ENCODE measurements around the gene AREL1. TPM values are rescaled to one million over a fixed set of nuclear protein-coding genes. Genes with fewer than 3 reads are reported as not detected.

The AREL1 gene
- total RNA-seq, 1 experiment from 2014 or later: 34.2 TPM

DNA sequence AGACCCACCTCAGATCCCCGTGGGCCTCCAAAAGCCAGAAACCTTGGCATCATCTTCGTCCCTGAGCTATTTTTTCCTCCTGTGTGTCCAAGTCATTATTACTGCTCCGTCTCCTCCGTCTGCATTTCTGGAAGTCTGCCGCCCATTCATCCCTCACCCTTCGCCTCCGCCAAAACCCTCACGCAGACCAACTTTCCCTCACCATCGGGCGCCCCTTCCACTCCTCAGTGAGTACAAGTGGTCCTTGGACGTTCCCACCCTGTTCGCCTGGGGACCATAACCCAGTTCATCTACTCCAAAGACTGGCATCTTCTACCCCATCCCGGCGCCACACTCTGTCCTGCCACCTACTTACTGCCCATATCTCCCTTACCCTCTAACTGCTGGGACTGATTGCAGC is 97.1 kb downstream of the AREL1 start:
- Mint-ChIP-seq H3K4me3 (no peak overlapping the region), H3K27me3 (ENCODE audit: low read depth) (peaks cover 54% of the 10 kb centered on the region), H3K36me3 (ENCODE audit: insufficient read depth in 1 of 3, low read depth in 3 of 3) (peaks cover 0 to 3% (median 0%) of the 10 kb centered on the region in 3 experiments; a peak in 2 of 7 replicates), H3K9me3 (peaks cover 3% of the 10 kb centered on the region in 2 experiments; a peak in 4 of 5 replicates), H3K27ac (no peak overlapping the region), H3K4me1 (peaks cover 29 to 42% of the 10 kb centered on the region in 2 experiments)
- H4K8ac ChIP-seq (replicated peaks; ENCODE audit: insufficient read length, low read depth, low read length): no peak overlapping the region
- no peak overlapping the region for H3K56ac ChIP-seq (ENCODE audit: insufficient read length, low read depth, low read length)
- H2BK15ac ChIP-seq (ENCODE audit: low read depth, low read length): no peak overlapping the region
- no peak overlapping the region for H4K5ac ChIP-seq (ENCODE audit: insufficient read length, low read depth, low read length)
- H3K23ac ChIP-seq (ENCODE audit: insufficient read length, low read depth, low read length): no peak overlapping the region
- peaks cover 11% of the 10 kb centered on the region for H3K27me3 ChIP-seq (ENCODE audit: insufficient read depth, low read length)
- no peak overlapping the region for H3T11ph ChIP-seq (ENCODE audit: low read length)
- no peaks in the 10 kb centered on the region for H3K79me1 ChIP-seq (ENCODE audit: insufficient read depth, low read depth, low read length, poor library complexity, severe bottlenecking)
- peaks cover 5% of the 10 kb centered on the region; the same call in 1 of the 2 replicates for H3K4me1 ChIP-seq (ENCODE audit: insufficient read depth, low read length)
- H2AFZ ChIP-seq (ENCODE audit: low read length): no peak overlapping the region
- no peak overlapping the region for H3K9ac ChIP-seq (ENCODE audit: extremely low read depth, insufficient read length, low read length)
- no peak overlapping the region for H3K27ac ChIP-seq (ENCODE audit: insufficient read length, low read depth, low read length)
- no peak overlapping the region for H3K4me2 ChIP-seq (ENCODE audit: insufficient read depth, insufficient read length, low read length)
- no peak for DNase-seq
- no peak overlapping the region for H3K4ac ChIP-seq (ENCODE audit: low read depth, low read length)
- WGBS (ENCODE audit: extremely low coverage, insufficient read length, low lambda C conversion rate): no CpG with 5 or more reads among the region's 14 CpGs
- no peaks in the 10 kb centered on the region for H3K79me2 ChIP-seq (ENCODE audit: insufficient read depth, low read length)
- no peak for TF ChIP-seq CTCF (conservative IDR thresholded peaks at IDR 0.05)
- no peak overlapping the region for H2AK5ac ChIP-seq (ENCODE audit: insufficient read length, low read length)
- H2BK120ac ChIP-seq (ENCODE audit: low read depth, low read length, poor library complexity, severe bottlenecking): no peak overlapping the region
- no peaks in the 10 kb centered on the region for H4K20me1 ChIP-seq (ENCODE audit: control insufficient read depth, insufficient read depth, insufficient read length)
- no peak overlapping the region for H2BK5ac ChIP-seq (ENCODE audit: insufficient read length, low read length)
- H2BK20ac ChIP-seq (ENCODE audit: low read depth, low read length, poor library complexity, severe bottlenecking): no peak overlapping the region
- H3K23me2 ChIP-seq (ENCODE audit: insufficient read length, low read depth, low read length, poor library complexity, severe bottlenecking): peaks cover 15% of the 10 kb centered on the region
- no peak overlapping the region for H3K18ac ChIP-seq (ENCODE audit: insufficient read length, low read depth, low read length)
- no peaks in the 10 kb centered on the region for H3K9me3 ChIP-seq (ENCODE audit: control insufficient read depth, low read depth, low read length)
- H4K91ac ChIP-seq (ENCODE audit: insufficient read length, low read depth, low read length): no peak overlapping the region
- H3K14ac ChIP-seq (ENCODE audit: insufficient read depth, low read length): no peak overlapping the region
- no peak overlapping the region for H2BK12ac ChIP-seq (ENCODE audit: insufficient read length, low read depth, low read length)
